BLaER1 (cell line): Measurements from ENCODE around the gene TMEM132A.

Experiments
- H3K27ac ChIP-seq: shearing (Covaris generic); formaldehyde crosslinking; 2 replicates; pipeline ENCODE4 v1.8.1; 2022
- H3K27me3 ChIP-seq: shearing (Covaris generic); formaldehyde crosslinking; 2 replicates; pipeline ENCODE4 v1.8.1; 2022
- H3K36me3 ChIP-seq: shearing (Covaris generic); formaldehyde crosslinking; 2 replicates; pipeline ENCODE4 v1.8.1; 2022
- H3K4me1 ChIP-seq: shearing (Covaris generic); formaldehyde crosslinking; 2 replicates; pipeline ENCODE4 v1.8.1; 2022
- H3K4me2 ChIP-seq: shearing (Covaris generic); formaldehyde crosslinking; 2 replicates; pipeline ENCODE4 v1.8.1; 2022
- H3K4me3 ChIP-seq: shearing (Covaris generic); formaldehyde crosslinking; 2 replicates; pipeline ENCODE4 v1.8.1; 2022
- H3K9ac ChIP-seq: shearing (Covaris generic); formaldehyde crosslinking; 2 replicates; pipeline ENCODE4 v1.8.1; 2022
- H3K9me3 ChIP-seq: shearing (Covaris generic); formaldehyde crosslinking; 2 replicates; pipeline ENCODE4 v1.8.1; 2022
- H4K20me1 ChIP-seq: shearing (Covaris generic); formaldehyde crosslinking; 2 replicates; pipeline ENCODE4 v1.8.1; 2022
- Cebpa-rat ChIP-seq: shearing (Covaris generic); IDR thresholded peaks from 2 replicates; pipeline ENCODE4 v1.8.1; 2022

The TMEM132A gene

GRCh38 chr11:60913793-60914632 lies 10.2 kb upstream of the TMEM132A start, which contains the start of gene TMEM109:
Gene TMEM109 (plus strand): TSS chr11:60914158. CDS start chr11:60919694, 5,536 bp downstream.
- H3K36me3 ChIP-seq: peaks cover 22% of the 10 kb centered on the region
- H3K27me3 ChIP-seq: no peaks in the 10 kb centered on the region
- H3K4me1 ChIP-seq: peaks cover 75% of the 10 kb centered on the region
- peaks cover 36% of the 10 kb centered on the region for H4K20me1 ChIP-seq
- H3K27ac ChIP-seq: peak within 1 kb of the TSS; percentile 93
- peak within 1 kb of the TSS; percentile 94 for H3K4me2 ChIP-seq
- peak within 1 kb of the TSS; percentile 97 for H3K4me3 ChIP-seq
- TF ChIP-seq Cebpa-rat: no peak
- H3K9ac ChIP-seq: peak within 1 kb of the TSS; percentile 92
- peaks cover 10% of the 10 kb centered on the region for H3K9me3 ChIP-seq

DNA sequence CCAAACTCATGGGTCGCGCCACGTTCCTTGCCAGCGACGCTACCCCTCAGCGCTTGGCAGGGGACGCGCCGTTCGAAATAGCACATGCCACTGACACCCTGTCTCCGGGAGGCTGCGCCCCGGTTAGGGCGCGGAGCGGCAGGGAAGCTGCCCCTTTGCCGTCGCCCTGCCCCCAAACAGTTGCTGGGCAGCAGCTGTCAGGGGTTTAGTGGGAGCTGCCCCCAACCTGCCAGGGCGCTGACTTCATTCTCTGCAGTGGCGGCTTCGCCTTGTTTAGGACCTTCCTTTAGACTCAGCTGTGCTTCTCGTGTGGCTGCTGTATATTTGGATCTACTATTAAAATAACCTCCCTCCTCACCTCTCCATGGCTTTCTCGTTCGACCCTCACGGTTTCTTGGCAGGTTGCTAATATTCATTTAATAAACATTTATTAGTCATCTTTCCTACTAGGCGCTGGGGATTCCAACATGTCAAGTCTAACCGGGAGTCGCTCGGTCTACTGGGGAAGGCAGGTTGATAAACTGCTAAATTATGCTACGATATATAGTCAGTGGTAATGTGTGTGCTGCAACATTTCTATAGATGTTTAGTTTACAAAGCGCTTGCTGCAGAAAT lies 9.5 kb upstream of the TMEM132A start:
- Histone ChIP-seq H3K9ac (peak overlapping the region; percentile 92), H3K4me1 (peaks cover 72% of the 10 kb centered on the region), H3K27ac (peak overlapping the region; percentile 93), H4K20me1 (peaks cover 43% of the 10 kb centered on the region), H3K4me3 (peak overlapping the region; percentile 97), H3K9me3 (peaks cover 5% of the 10 kb centered on the region), H3K27me3 (no peaks in the 10 kb centered on the region), H3K4me2 (peak overlapping the region; percentile 94), H3K36me3 (peaks cover 29% of the 10 kb centered on the region)
- TF ChIP-seq Cebpa-rat: no peak

- peaks cover 50% of the 10 kb centered on the region for H4K20me1 ChIP-seq
- peaks cover 36% of the 10 kb centered on the region for H3K36me3 ChIP-seq
- H3K27ac ChIP-seq: peak overlapping the region; percentile 93
- H3K4me1 ChIP-seq: peaks cover 66% of the 10 kb centered on the region
- TF ChIP-seq Cebpa-rat: no peak
- no peaks in the 10 kb centered on the region for H3K9me3 ChIP-seq
- peak overlapping the region; percentile 92 for H3K9ac ChIP-seq
- peak overlapping the region; percentile 94 for H3K4me2 ChIP-seq
- H3K4me3 ChIP-seq: peak overlapping the region; percentile 97
- no peaks in the 10 kb centered on the region for H3K27me3 ChIP-seq
Observed at GRCh38 chr11:60915248-60915914, 8.9 kb upstream of the TMEM132A start.

- Histone ChIP-seq H3K36me3 (peaks cover 49% of the 10 kb centered on the region), H3K4me1 (peaks cover 54% of the 10 kb centered on the region), H3K9ac (no peak overlapping the region; the same call in 1 of the 2 replicates), H4K20me1 (peaks cover 63% of the 10 kb centered on the region), H3K27ac (no peak overlapping the region), H3K4me3 (no peak overlapping the region), H3K4me2 (peak overlapping the region; percentile 94), H3K9me3 (no peaks in the 10 kb centered on the region), H3K27me3 (no peaks in the 10 kb centered on the region)
- no peak for TF ChIP-seq Cebpa-rat
Observed at GRCh38 chr11:60916669-60917206, 7.5 kb upstream of the TMEM132A start.

DNA sequence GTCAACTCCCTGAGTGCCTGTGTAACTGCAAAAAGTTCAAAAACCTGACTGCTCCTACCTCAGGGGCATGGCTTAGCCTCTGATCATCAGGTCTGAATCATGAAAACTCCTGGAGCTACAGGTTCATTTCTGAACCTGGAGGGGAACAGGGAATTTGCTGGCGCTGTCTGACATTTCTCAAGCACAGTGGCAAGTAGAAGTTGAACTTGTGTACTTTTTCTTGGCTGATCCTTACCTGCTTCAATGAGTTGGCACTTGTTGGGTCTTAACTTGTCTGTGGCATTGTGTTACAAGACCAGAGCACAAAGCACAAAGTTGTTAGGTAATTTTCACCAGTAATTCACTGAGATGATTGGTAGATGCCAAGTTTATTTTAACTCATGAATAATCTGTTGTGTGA lies 7.0 kb upstream of the TMEM132A start:
- no peak overlapping the region for H3K27ac ChIP-seq
- H3K4me2 ChIP-seq: 0 out of 2 replicates have a peak overlapping the region, but pooled peaks have one; percentile 94

GRCh38 chr11:60918251-60918938 lies 5.9 kb upstream of the TMEM132A start:
- Histone ChIP-seq H3K9me3 (no peaks in the 10 kb centered on the region), H3K4me1 (peaks cover 54% of the 10 kb centered on the region), H3K27ac (no peak overlapping the region), H3K27me3 (peaks cover 16% of the 10 kb centered on the region), H3K4me3 (no peak overlapping the region), H3K9ac (no peak overlapping the region), H3K4me2 (no peak overlapping the region), H3K36me3 (peaks cover 66% of the 10 kb centered on the region), H4K20me1 (peaks cover 80% of the 10 kb centered on the region)
- TF ChIP-seq Cebpa-rat: no peak

More for the DNA sequence above, 7.0 kb upstream of the TMEM132A start:
- Histone ChIP-seq H4K20me1 (peaks cover 69% of the 10 kb centered on the region), H3K27me3 (peaks cover 4% of the 10 kb centered on the region; the same call in 1 of the 2 replicates), H3K4me1 (peaks cover 54% of the 10 kb centered on the region), H3K36me3 (peaks cover 54% of the 10 kb centered on the region), H3K9me3 (no peaks in the 10 kb centered on the region), H3K4me3 (no peak overlapping the region), H3K9ac (no peak overlapping the region)
- TF ChIP-seq Cebpa-rat: no peak

- Histone ChIP-seq H3K27me3 (peaks cover 21% of the 10 kb centered on the region), H3K27ac (no peak overlapping the region), H4K20me1 (peaks cover 85% of the 10 kb centered on the region), H3K9ac (no peak overlapping the region), H3K4me3 (no peak overlapping the region), H3K9me3 (no peaks in the 10 kb centered on the region), H3K4me1 (peaks cover 57% of the 10 kb centered on the region), H3K4me2 (no peak overlapping the region), H3K36me3 (peaks cover 69% of the 10 kb centered on the region)
- TF ChIP-seq Cebpa-rat: no peak
Observed at GRCh38 chr11:60918939-60919265, 5.4 kb upstream of the TMEM132A start.

DNA sequence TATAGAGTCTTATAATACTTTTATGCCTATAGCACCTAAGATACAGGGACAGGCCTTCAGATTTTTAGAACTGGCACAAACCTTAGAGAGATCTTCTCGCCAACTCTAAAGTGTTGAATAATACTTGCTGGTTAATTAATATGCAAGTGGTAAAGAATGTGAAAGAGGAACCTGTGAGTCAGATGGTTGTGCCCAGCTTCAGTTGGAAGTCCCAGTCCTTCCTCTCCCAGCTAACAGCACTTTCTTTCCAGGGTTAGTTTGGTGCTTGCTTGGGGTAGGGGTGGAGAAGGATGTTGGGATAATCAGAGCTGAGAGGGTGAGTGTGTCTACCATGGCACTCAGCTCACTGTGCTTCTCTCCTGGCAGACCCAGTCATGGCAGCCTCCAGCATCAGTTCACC lies 4.9 kb upstream of the TMEM132A start:
- Histone ChIP-seq H3K4me3 (no peak overlapping the region), H3K36me3 (peaks cover 69% of the 10 kb centered on the region), H3K9me3 (no peaks in the 10 kb centered on the region), H3K4me1 (peaks cover 62% of the 10 kb centered on the region), H3K4me2 (no peak overlapping the region), H4K20me1 (peaks cover 89% of the 10 kb centered on the region), H3K9ac (no peak overlapping the region), H3K27me3 (peaks cover 25% of the 10 kb centered on the region), H3K27ac (no peak overlapping the region)
- no peak for TF ChIP-seq Cebpa-rat

- Histone ChIP-seq H3K4me1 (peaks cover 67% of the 10 kb centered on the region), H3K36me3 (peaks cover 69% of the 10 kb centered on the region), H3K4me2 (no peak overlapping the region), H4K20me1 (peaks cover 96% of the 10 kb centered on the region), H3K27ac (no peak overlapping the region), H3K9me3 (no peaks in the 10 kb centered on the region), H3K27me3 (peaks cover 31% of the 10 kb centered on the region), H3K4me3 (no peak overlapping the region), H3K9ac (no peak overlapping the region)
- TF ChIP-seq Cebpa-rat: no peak
Observed at GRCh38 chr11:60919956-60920355, 4.3 kb upstream of the TMEM132A start.
